Forelimb muscle (tissue), 1 donor: ENCODE data around the gene APOBEC3F. TPM values are rescaled to one million over a fixed set of nuclear protein-coding genes. Genes with fewer than 3 reads are reported as not detected.
"Not testable (repeated sequence)": the region's sequence is repeated elsewhere in the genome, so short reads cannot be mapped to it uniquely, and the experiment has no call there.

Experiments
- DNase-seq: peaks from one replicate; pipeline ENCODE4 v3.0.0-alpha.2; 2013; ENCODE audit warnings: low read depth
- polyA plus RNA-seq: library from polyadenylated mRNA; unstranded; fragments of 120-200 nt; gene quantifications from one replicate; pipeline ENCODE4 v1.2.1, GENCODE V29; 2013; ENCODE audit not compliant: insufficient read length

Gene APOBEC3F
- polyA plus RNA-seq, 1 donor, result 2.8 TPM

DNA sequence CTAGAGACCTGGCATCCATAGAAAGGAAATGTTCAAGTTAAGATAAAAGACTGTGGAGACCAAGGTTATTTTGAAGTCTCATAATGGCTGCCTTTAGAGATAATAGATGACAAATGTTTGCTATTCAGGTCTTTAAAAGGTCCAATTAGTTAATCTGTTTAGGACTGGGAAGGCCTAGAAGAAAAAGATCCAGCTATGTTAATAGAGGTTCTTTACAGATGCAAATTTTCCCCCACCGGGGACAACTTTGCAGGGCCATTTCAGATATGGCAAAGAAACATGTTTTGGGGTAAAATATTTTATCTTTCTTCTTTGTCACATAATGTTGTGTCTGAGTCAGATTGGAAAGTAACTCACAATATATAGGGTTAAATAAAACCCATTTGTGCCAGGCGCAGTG is 33.3 kb downstream of the APOBEC3F start:
- DNase-seq, result no peak

GRCh38 chr22:39076155-39077025 is 35.7 kb downstream of the APOBEC3F start:
- not testable (repeated sequence) for DNase-seq

DNA sequence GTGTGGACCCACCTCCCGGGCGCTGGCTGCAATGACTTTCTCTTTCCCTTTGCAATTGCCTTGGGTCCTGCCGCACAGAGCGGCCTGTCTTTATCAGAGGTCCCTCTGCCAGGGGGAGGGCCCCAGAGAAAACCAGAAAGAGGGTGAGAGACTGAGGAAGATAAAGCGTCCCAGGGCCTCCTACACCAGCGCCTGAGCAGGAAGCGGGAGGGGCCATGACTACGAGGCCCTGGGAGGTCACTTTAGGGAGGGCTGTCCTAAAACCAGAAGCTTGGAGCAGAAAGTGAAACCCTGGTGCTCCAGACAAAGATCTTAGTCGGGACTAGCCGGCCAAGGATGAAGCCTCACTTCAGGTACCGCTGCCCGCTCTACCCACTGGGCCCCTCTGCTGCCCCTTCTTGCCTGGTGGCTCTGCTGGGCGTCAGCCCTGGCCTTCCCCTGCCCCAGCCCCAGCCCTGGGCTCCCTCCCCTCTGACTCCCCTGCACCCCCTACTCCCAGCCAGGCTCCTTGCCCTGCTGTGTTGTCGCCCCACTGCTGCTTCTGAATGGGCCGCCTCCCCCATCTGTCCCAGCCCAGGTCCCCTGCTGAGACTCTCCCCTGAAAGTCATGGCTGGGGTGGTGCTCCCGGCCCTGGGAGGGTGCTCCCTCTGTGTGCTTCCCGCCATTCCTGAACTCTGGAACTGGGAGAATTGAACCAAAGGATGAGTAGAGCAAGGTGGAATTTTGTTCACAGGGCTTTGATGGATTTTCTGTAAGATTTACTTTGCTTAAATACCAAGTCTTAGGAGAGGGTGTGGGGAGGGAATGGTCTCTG is 36.6 kb downstream of the APOBEC3F start, which contains the start of gene APOBEC3G:
TSS of gene APOBEC3G (plus strand) at position 250 of the 815 bp plus-strand sequence. CDS start at position 337, 87 bp downstream.
- not testable (repeated sequence) for DNase-seq

DNA sequence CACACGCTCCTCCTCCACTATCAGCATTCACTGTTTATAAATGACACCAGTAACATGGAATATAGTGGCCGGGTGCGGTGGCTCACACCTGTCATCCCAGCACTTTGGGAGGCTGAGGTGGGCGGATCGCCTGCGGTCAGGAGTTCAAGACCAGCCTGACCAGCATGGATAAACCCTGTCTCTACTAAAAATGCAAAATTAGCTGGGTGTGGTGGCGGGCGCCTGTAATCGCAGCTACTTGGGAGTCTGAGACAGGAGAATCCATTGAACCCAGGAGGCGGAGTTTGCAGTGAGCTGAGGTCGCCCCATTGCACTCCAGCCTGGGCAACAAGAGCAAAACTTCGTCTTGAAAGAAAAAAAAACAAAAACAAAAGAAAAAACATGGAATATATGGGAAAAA is 37.2 kb downstream of the APOBEC3F start:
- DNase-seq, result not testable (repeated sequence)

GRCh38 chr22:39078329-39078728 is 37.7 kb downstream of the APOBEC3F start:
- no peak for DNase-seq

GRCh38 chr22:39079054-39079637 is 38.5 kb downstream of the APOBEC3F start:
- not testable (repeated sequence) for DNase-seq

DNA sequence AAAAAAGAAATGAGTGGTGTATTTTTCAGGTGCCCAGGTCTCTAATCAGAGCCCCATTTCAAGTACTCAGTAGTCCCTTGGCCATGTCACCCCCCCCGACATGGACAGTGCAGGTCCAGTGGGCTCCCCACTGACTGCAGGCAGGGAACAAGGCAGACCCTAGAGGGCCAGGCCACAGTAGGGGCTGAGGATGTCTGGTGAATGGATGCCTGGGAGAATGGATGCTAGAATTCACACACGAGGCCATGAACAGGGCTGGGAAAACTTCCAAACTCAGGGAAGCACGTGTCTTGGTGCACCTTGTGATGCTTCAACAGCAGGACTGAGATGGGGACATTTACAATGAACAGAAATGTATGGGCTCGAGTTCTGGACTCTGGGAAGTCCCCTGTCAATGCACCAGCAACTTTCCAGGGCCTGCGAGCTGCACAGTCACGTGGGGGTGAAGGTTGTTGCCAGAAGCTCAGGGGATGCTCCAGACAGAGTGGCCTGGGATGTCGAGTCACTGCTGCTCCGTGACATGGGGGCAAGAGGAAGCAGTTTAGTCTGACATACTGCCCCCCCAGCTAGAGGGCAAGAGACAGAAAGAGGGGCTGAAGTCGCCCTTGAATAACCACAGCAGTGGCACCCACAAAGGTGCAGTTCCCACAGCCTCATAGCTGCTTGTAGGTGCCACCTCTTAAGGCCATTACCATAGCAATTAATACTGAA is 39.5 kb downstream of the APOBEC3F start:
- no peak for DNase-seq

GRCh38 chr22:39081016-39081415 is 40.4 kb downstream of the APOBEC3F start:
- DNase-seq, result no peak

DNA sequence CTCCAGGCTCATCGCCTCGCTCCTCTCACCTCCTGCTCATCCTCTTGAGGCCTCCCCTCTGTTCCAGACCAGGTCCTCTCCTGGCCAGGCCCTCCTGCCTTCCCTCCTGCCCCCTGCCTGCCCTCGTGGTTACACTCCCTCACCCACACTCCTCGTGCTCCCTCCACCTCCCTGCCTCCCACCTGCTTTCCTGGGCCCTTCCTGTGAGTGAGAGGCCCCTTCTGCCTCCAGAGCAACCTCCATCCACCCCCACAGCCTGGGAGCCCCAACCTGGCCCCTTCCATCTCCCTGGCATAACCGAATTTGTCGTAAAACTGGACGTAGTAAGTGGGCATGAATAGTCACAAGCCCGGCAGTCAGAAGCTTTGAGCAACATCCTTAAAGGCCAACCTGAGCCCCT is 40.9 kb downstream of the APOBEC3F start:
- no peak for DNase-seq

DNA sequence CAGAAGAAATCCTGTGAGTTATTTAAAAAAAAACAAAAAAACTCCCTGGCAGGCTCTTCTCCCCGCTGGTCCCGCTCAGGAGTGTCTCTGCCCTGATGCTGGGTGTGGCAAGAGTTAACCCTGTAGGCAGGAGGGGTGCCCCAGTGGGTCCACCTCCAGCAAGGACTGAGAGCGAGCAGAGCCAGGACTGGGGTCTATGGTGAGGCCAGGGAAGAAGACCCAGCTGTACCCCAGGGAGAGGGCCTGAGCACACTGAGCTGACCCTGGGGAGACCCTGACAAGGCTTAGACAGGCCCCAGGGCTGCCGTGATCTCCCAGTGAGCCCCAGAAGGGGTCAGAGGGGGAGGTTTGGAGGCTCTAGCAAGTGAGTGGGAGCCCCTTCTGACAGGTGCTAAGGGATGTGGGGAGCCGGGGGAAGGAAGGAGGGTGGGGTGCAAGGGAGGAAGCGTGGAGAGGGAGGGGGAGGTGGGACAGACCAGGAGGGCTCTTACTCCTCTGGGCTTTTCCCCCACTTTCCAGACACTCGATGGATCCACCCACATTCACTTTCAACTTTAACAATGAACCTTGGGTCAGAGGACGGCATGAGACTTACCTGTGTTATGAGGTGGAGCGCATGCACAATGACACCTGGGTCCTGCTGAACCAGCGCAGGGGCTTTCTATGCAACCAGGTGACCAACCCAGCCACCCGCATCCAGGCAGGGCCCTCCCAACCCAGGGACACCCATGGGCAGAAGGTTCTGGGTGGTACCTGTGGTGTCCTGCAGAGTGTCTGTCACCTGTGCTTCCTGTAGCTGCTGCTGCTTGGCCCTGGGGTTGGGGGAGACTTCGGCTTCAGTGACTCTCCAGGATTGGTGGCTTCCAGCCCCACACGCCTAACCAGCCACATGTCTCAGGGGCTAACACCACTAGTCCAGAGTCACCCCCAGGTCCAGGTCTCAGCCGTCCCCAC is 42.8 kb downstream of the APOBEC3F start:
- no peak for DNase-seq

GRCh38 chr22:39084666-39085065 is 44.0 kb downstream of the APOBEC3F start:
- no peak for DNase-seq

GRCh38 chr22:39087098-39087497 is 46.4 kb downstream of the APOBEC3F start:
- DNase-seq, result no peak

GRCh38 chr22:39087881-39088684 is 47.4 kb downstream of the APOBEC3F start:
- DNase-seq, result no peak

DNA sequence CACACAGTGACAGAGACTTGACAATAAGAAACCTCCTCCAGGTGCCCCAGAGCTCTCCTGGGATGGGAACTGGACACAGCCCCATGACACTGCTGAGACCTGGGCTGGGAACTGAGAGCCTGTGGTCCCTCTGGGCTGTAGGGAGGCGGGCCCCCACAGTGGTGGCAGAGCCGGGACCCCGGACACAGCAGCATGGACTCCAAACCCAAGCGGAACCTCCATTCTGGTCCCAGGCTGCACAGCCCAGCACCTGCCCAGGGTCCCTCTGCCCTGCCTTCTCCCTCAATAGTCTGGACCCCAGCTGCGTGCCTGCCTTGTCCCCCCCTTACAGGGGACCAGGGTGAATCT is 48.0 kb downstream of the APOBEC3F start:
- DNase-seq, result no peak

- no peak for DNase-seq
Measured at GRCh38 chr22:39089928-39090327, 49.3 kb downstream of the APOBEC3F start.

GRCh38 chr22:39090426-39091064 is 49.9 kb downstream of the APOBEC3F start:
- no peak for DNase-seq

GRCh38 chr22:39091126-39092081 is 50.7 kb downstream of the APOBEC3F start:
- no peak for DNase-seq
